HepG2 (cell line): ENCODE data around the gene NFATC3. TPM values are rescaled to one million over a fixed set of nuclear protein-coding genes. Genes with fewer than 3 reads are reported as not detected.

Source experiments
- ATAC-seq: fragments of 200-7000 bp; cut with Tn5 transposase; 3 replicates; pipeline ENCODE4 v1.9.1; 2020; ENCODE audit warnings: mild to moderate bottlenecking, moderate library complexity
- BruUV-seq: library from RNA; stranded (reverse); fragments of 400-500 nt; replicated peaks from 2 replicates; lab custom pipeline; 2021; lab: Mats Ljungman, UMichigan
- CTCF ChIA-PET: fragments of 300-600 bp; formaldehyde crosslinking; extraction: SDS; loops from one replicate; lab custom pipeline; 2021; ENCODE audit warnings: low total read pairs, inconsistent platforms, low intra/inter-chr PET ratio; lab: Yijun Ruan, JAX
- POLR2A ChIA-PET: fragments of 350-600 bp; sonication (Branson Sonifier 250); formaldehyde crosslinking; loops from one replicate; lab custom pipeline; 2020; ENCODE audit warnings: antibody characterized with exemption, inconsistent platforms; lab: Yijun Ruan, JAX
- DNase-seq: peaks from one replicate; pipeline ENCODE4 v3.0.0-alpha.2; 2015; ENCODE audit warnings: low spot score
- FAIRE-seq: peaks from 3 replicates; lab custom pipeline; 2011; peaks lifted over from hg19 to GRCh38; lab: Jason Lieb, UNC
- H2AFZ ChIP-seq: one replicate; pipeline ENCODE4 v1.6.1; 2011; ENCODE audit warnings: low read length, inconsistent platforms
- H3K27ac ChIP-seq: fragments of 300-600 bp; 3 replicates; pipeline ENCODE4 v1.8.0; 2011; ENCODE audit warnings: mixed run types, mild to moderate bottlenecking, mixed read lengths, low read length, inconsistent platforms; ENCODE audit not compliant: insufficient read depth; ENCODE audit errors: extremely low read length
- H3K27me3 ChIP-seq, 2 experiments: fragments of 200-600 bp in 1 of 2; 2 replicates in 1 of 2; 3 replicates in 1 of 2; pipeline versions ENCODE4 v1.6.0 to v1.8.0; 2011; ENCODE audit warnings: low read length in 2 of 2, mild to moderate bottlenecking in 2 of 2, moderate library complexity in 2 of 2, inconsistent platforms in 1 of 2; ENCODE audit not compliant: insufficient read depth in 2 of 2, control insufficient read depth in 1 of 2
- H3K36me3 ChIP-seq, 2 experiments: fragments of 200-600 bp in 1 of 2; replicated peaks in 1 of 2; 2 replicates in 1 of 2; 3 replicates in 1 of 2; pipeline versions ENCODE4 v1.5.1 to v1.8.0; 2011; ENCODE audit warnings: low read length in 2 of 2, inconsistent platforms in 1 of 2; ENCODE audit not compliant: insufficient read depth in 2 of 2, control insufficient read depth in 1 of 2
- H3K4me1 ChIP-seq: 2 replicates; pipeline ENCODE4 v1.5.1; 2012; ENCODE audit warnings: low read length, inconsistent platforms; ENCODE audit not compliant: insufficient read depth
- H3K4me2 ChIP-seq: 2 replicates; pipeline ENCODE4 v1.6.0; 2011; ENCODE audit warnings: low read depth, low read length, inconsistent platforms
- H3K4me3 ChIP-seq, 3 experiments: fragments of 200-600 bp in 1 of 3; sonication (generic), shearing (Covaris generic) in 1 of 3; replicated peaks in 1 of 3; 2 replicates each; pipeline ENCODE4 v1.5.1; 2011 to 2016; ENCODE audit warnings: low read length in 3 of 3, inconsistent platforms in 2 of 3, low read depth in 2 of 3, mild to moderate bottlenecking in 2 of 3, control low read depth in 1 of 3, mixed read lengths in 1 of 3; ENCODE audit not compliant: insufficient read depth in 1 of 3
- H3K79me2 ChIP-seq: one replicate; pipeline ENCODE4 v1.6.1; 2011; ENCODE audit warnings: low read length, inconsistent platforms; ENCODE audit not compliant: insufficient read depth
- H3K9ac ChIP-seq: 2 replicates; pipeline ENCODE4 v1.6.0; 2011; ENCODE audit warnings: mild to moderate bottlenecking, low read depth, low read length, inconsistent platforms; ENCODE audit not compliant: insufficient read depth
- H3K9me3 ChIP-seq: 2 replicates; pipeline ENCODE4 v1.5.1; 2012; ENCODE audit warnings: mild to moderate bottlenecking, low read length
- H4K20me1 ChIP-seq: 2 replicates; pipeline ENCODE4 v1.6.0; 2011; ENCODE audit warnings: inconsistent platforms, mild to moderate bottlenecking, low read length, moderate library complexity; ENCODE audit not compliant: insufficient read depth
- CCDC6 ChIP-seq: sonication (generic); formaldehyde crosslinking; IDR thresholded peaks from 2 replicates; pipeline ENCODE4 v1.8.1; 2022; ENCODE audit warnings: mild to moderate bottlenecking, missing genetic modification reagents, moderate library complexity
- CHD4 ChIP-seq: fragments of 200-600 bp; sonication (generic); IDR thresholded peaks from 2 replicates; pipeline ENCODE4 v1.7.0; 2017; ENCODE audit warnings: mild to moderate bottlenecking, low read length, borderline replicate concordance
- KDM6A ChIP-seq: IDR thresholded peaks from 2 replicates; pipeline ENCODE4 v1.6.1; 2016; ENCODE audit warnings: low read depth
- MYC ChIP-seq: sonication (generic); formaldehyde crosslinking; IDR thresholded peaks from 2 replicates; pipeline ENCODE4 v1.9.0; 2021; ENCODE audit warnings: missing genetic modification reagents, borderline replicate concordance
- NPAS2 ChIP-seq: sonication (generic); formaldehyde crosslinking; IDR thresholded peaks from 2 replicates; pipeline ENCODE4 v1.8.0; 2022; ENCODE audit warnings: mild to moderate bottlenecking, missing genetic modification reagents, borderline replicate concordance
- SP1 ChIP-seq, 2 experiments: fragments of 450-650 bp in 1 of 2; sonication (generic) in 1 of 2; formaldehyde crosslinking in 1 of 2; IDR thresholded peaks; 2 replicates each; pipeline versions ENCODE4 v1.4.0 to v1.6.1; 2016 to 2020; ENCODE audit warnings: missing genetic modification reagents in 1 of 2
- ZNF121 ChIP-seq: sonication (generic); formaldehyde crosslinking; IDR thresholded peaks from 2 replicates; pipeline ENCODE4 v1.5.0; 2020; ENCODE audit warnings: mild to moderate bottlenecking, missing genetic modification reagents
- ZNF547 ChIP-seq: sonication (generic); formaldehyde crosslinking; IDR thresholded peaks from 2 replicates; pipeline ENCODE4 v1.5.1; 2020; ENCODE audit warnings: mild to moderate bottlenecking, missing genetic modification reagents
- WGBS: methylation state at CpG from one replicate; pipeline ENCODE4 v1.1.6; 2017; ENCODE audit warnings: low lambda C conversion rate; 5-methylcytosine and 5-hydroxymethylcytosine counted together
- in situ Hi-C: cut with HindIII; loops from 2 replicates; pipeline ENCODE4 v1.10.0; 2017; ENCODE audit warnings: low pct_unique_long_range_greater_than_20kb; ENCODE audit not compliant: extremely low pct_ligation_motif_present
- intact Hi-C: fragments of 100-400 bp; cut with micrococcal nuclease; formaldehyde crosslinking; loops from one replicate; pipeline ENCODE4 v1.10.0; 2022; ENCODE audit not compliant: unreplicated experiment
- polyA plus RNA-seq, 8 experiments: library from polyadenylated mRNA; depleted of rRNA in 3 of 8; stranded (reverse) in 7 of 8; unstranded in 1 of 8; fragments of >200 nt; fragmentation: Illumina TruSeq in 4 of 8; extraction: Trizol in 4 of 8; gene quantifications; 2 replicates each; pipeline versions ENCODE4 v1.2.1 to v1.2.3, GENCODE V29; 2011 to 2016; ENCODE audit warnings: low read depth in 4 of 8, missing spikeins in 1 of 8, mixed read lengths in 1 of 8; ENCODE audit not compliant: insufficient read depth in 1 of 8
- total RNA-seq, 5 experiments: library from RNA; depleted of rRNA; stranded (reverse); fragments of >200 nt; fragmentation: Illumina TruSeq; extraction: Trizol; gene quantifications; 2 replicates each; pipeline ENCODE4 v1.2.3, GENCODE V29; 2016; ENCODE audit warnings: low read depth in 1 of 5

NFATC3 gene
- total and polyA plus RNA-seq, 2 of the 13 experiments (the other 11 are each of a cell fraction or from before 2014, with no cell fraction given), result 52.6 to 62.7 TPM

GRCh38 chr16:68070806-68071517, 14.2 kb upstream of the NFATC3 start:
- in situ Hi-C loops, result no loop called here
- POLR2A ChIA-PET, result interaction anchor here (1.2 to 5.0 kb wide), 2 partner anchors 9 to 14 kb away, joined by 3 to 20 read pairs; partner anchors contain the start of gene NFATC3

GRCh38 chr16:68071518-68071901, 13.7 kb upstream of the NFATC3 start:
- no peak overlapping the region for H3K4me3 ChIP-seq
- POLR2A ChIA-PET, result interaction anchor here (0.8 to 5.0 kb wide), 3 partner anchors 8 to 129 kb away, joined by 3 to 20 read pairs (median 3); partner anchors contain the start of gene NFATC3
- WGBS, result 90% methylated on average over 1 of the region's 1 CpG
- H3K9me3 ChIP-seq, result no peaks in the 10 kb centered on the region
- CTCF ChIA-PET, result no interaction called here
- no peak overlapping the region for H3K4me2 ChIP-seq
- H3K79me2 ChIP-seq, result no peaks in the 10 kb centered on the region
- TF ChIP-seq MYC (CRISPR knock-in tag) (no peak), ZNF547 (no peak), SP1 (IDR thresholded peaks at IDR 0.05) (no peak), SP1 (CRISPR knock-in tag; IDR thresholded peaks at IDR 0.05) (no peak), CCDC6 (CRISPR knock-in tag) (no peak), NPAS2 (CRISPR knock-in tag) (no peak), ZNF121 (peak; percentile 24; the same call in 1 of the 2 replicates)
- H3K36me3 ChIP-seq, result peaks cover 44 to 67% of the 10 kb centered on the region in 2 experiments
- no peak for DNase-seq
- FAIRE-seq, result no peak
- ATAC-seq, result no peak
- in situ Hi-C loops, result no loop called here
- no peak overlapping the region for H3K9ac ChIP-seq
- BruUV-seq, result no TSS peak
- H3K27ac ChIP-seq, result no peak overlapping the region
- H3K27me3 ChIP-seq, result no peaks in the 10 kb centered on the region
- intact Hi-C loops, result no loop called here
- no peaks in the 10 kb centered on the region for H4K20me1 ChIP-seq
- H2AFZ ChIP-seq, result no peak overlapping the region
- H3K4me1 ChIP-seq, result peaks cover 9% of the 10 kb centered on the region

More at GRCh38 chr16:68070806-68071517, 14.2 kb upstream of the NFATC3 start:
- H3K4me3 ChIP-seq, result no peak overlapping the region
- no peak overlapping the region for H2AFZ ChIP-seq
- no TSS peak for BruUV-seq
- ATAC-seq (no peak), FAIRE-seq (no peak)
- 91% methylated on average over 14 of the region's 14 CpGs for WGBS
- intact Hi-C loops, result no loop called here
- H3K4me1 ChIP-seq, result peaks cover 3% of the 10 kb centered on the region
- TF ChIP-seq KDM6A (CRISPR knock-in tag) (no peak), CHD4 (no peak)
- TF ChIP-seq, all 625 proteins: peak for 0
- Histone ChIP-seq H3K27ac (no peak overlapping the region), H3K27me3 (no peaks in the 10 kb centered on the region), H3K79me2 (no peaks in the 10 kb centered on the region), H4K20me1 (no peaks in the 10 kb centered on the region), H3K36me3 (peaks cover 48 to 67% of the 10 kb centered on the region in 2 experiments), H3K4me2 (no peak overlapping the region), H3K9me3 (no peaks in the 10 kb centered on the region), H3K9ac (no peak overlapping the region)
- DNase-seq, result no peak
- CTCF ChIA-PET, result no interaction called here
